Activated naive CD8-positive, alpha-beta T cell treated with anti-CD3 and anti-CD28 coated beads for 36 hours (primary cell): ENCODE measurements around the gene TMX2. TPM values are rescaled to one million over a fixed set of nuclear protein-coding genes. Genes with fewer than 3 reads are reported as not detected.
"Not testable (repeated sequence)": the region's sequence is repeated elsewhere in the genome, so short reads cannot be mapped to it uniquely, and the experiment has no call there.

Source experiments
- DNase-seq: peaks from one replicate; pipeline ENCODE4 v3.0.0; 2021
- H3K27ac Mint-ChIP-seq: one replicate; pipeline ENCODE4 v1.8.0; 2022; ENCODE audit warnings: mild to moderate bottlenecking, moderate library complexity, mixed read lengths
- H3K27me3 Mint-ChIP-seq: one replicate; pipeline ENCODE4 v1.8.0; 2022; ENCODE audit warnings: mild to moderate bottlenecking, mixed read lengths
- H3K36me3 Mint-ChIP-seq: one replicate; pipeline ENCODE4 v1.8.0; 2021; ENCODE audit warnings: mild to moderate bottlenecking, mixed read lengths
- H3K4me1 Mint-ChIP-seq: one replicate; pipeline ENCODE4 v1.8.0; 2021; ENCODE audit warnings: mixed read lengths
- H3K4me3 Mint-ChIP-seq: one replicate; pipeline ENCODE4 v1.8.0; 2022; ENCODE audit warnings: mild to moderate bottlenecking, moderate library complexity, mixed read lengths
- H3K9me3 Mint-ChIP-seq: one replicate; pipeline ENCODE4 v1.8.0; 2022; ENCODE audit warnings: mixed read lengths
- total RNA-seq, 2 experiments: library from RNA; stranded (reverse); gene quantifications; one replicate each; pipeline ENCODE4 v1.2.3, GENCODE V29; 2021

TMX2 gene
- 10 to 100 TPM; 94.9 to 99.1 TPM for total RNA-seq

GRCh38 chr11:57712256-57713150 lies at the start of gene TMX2:
Gene TMX2, plus strand, starts transcription at chr11:57712593. Its CDS starts 26 bp downstream, at chr11:57712619.
- peak within 1 kb of the TSS; percentile 94 for H3K4me3 Mint-ChIP-seq
- H3K27ac Mint-ChIP-seq = peak within 1 kb of the TSS; percentile 95
- H3K4me1 Mint-ChIP-seq = peaks cover 44% of the 10 kb centered on the region
- H3K36me3 Mint-ChIP-seq = peaks cover 9% of the 10 kb centered on the region
- H3K9me3 Mint-ChIP-seq = no peaks in the 10 kb centered on the region
- DNase-seq = peak; percentile 89
- H3K27me3 Mint-ChIP-seq = no peaks in the 10 kb centered on the region

- Mint-ChIP-seq H3K27ac (no peak overlapping the region), H3K36me3 (peaks cover 7% of the 10 kb centered on the region), H3K4me3 (no peak overlapping the region), H3K4me1 (peaks cover 27% of the 10 kb centered on the region), H3K27me3 (no peaks in the 10 kb centered on the region), H3K9me3 (no peaks in the 10 kb centered on the region)
- DNase-seq = no peak
Measured at GRCh38 chr11:57662893-57663292, 49.5 kb upstream of the TMX2 start.

GRCh38 chr11:57663975-57664374 lies 48.4 kb upstream of the TMX2 start:
- peaks cover 19% of the 10 kb centered on the region for H3K4me1 Mint-ChIP-seq

GRCh38 chr11:57667117-57667735 lies 45.2 kb upstream of the TMX2 start:
- Mint-ChIP-seq H3K9me3 (no peaks in the 10 kb centered on the region), H3K36me3 (peaks cover 17% of the 10 kb centered on the region), H3K4me3 (peak overlapping the region; percentile 98), H3K27ac (peak overlapping the region; percentile 98), H3K4me1 (peaks cover 29% of the 10 kb centered on the region), H3K27me3 (no peaks in the 10 kb centered on the region)
- DNase-seq = peak; percentile 92

More at GRCh38 chr11:57663975-57664374, 48.4 kb upstream of the TMX2 start:
- Mint-ChIP-seq H3K27ac (no peak overlapping the region), H3K4me3 (no peak overlapping the region), H3K27me3 (no peaks in the 10 kb centered on the region), H3K36me3 (peaks cover 12% of the 10 kb centered on the region), H3K9me3 (no peaks in the 10 kb centered on the region)
- no peak for DNase-seq

- Mint-ChIP-seq H3K4me3 (peak within 1 kb of the TSS; percentile 98), H3K36me3 (peaks cover 18% of the 10 kb centered on the region)
Measured at GRCh38 chr11:57667736-57668433, 44.5 kb upstream of the TMX2 start, which contains the start of gene ZDHHC5. Gene ZDHHC5, plus strand, starts transcription at chr11:57668114. Its CDS starts 4,977 bp downstream, at chr11:57673091.

GRCh38 chr11:57668434-57668782 lies 44.0 kb upstream of the TMX2 start:
- DNase-seq = no peak
- Mint-ChIP-seq H3K4me3 (peak overlapping the region; percentile 98), H3K36me3 (peaks cover 22% of the 10 kb centered on the region), H3K4me1 (peaks cover 39% of the 10 kb centered on the region), H3K27me3 (no peaks in the 10 kb centered on the region), H3K9me3 (no peaks in the 10 kb centered on the region), H3K27ac (peak overlapping the region; percentile 98)

More at GRCh38 chr11:57667736-57668433, 44.5 kb upstream of the TMX2 start, which contains the start of gene ZDHHC5:
- Mint-ChIP-seq H3K27me3 (no peaks in the 10 kb centered on the region), H3K27ac (peak within 1 kb of the TSS; percentile 98), H3K4me1 (peaks cover 34% of the 10 kb centered on the region), H3K9me3 (no peaks in the 10 kb centered on the region)
- DNase-seq = peak; percentile 100

GRCh38 chr11:57674251-57674650 lies 38.1 kb upstream of the TMX2 start:
- peak overlapping the region; percentile 9 for H3K27ac Mint-ChIP-seq
- H3K27me3 Mint-ChIP-seq = no peaks in the 10 kb centered on the region
- H3K36me3 Mint-ChIP-seq = peaks cover 42% of the 10 kb centered on the region
- no peak overlapping the region for H3K4me3 Mint-ChIP-seq
- DNase-seq = no peak
- H3K4me1 Mint-ChIP-seq = peaks cover 73% of the 10 kb centered on the region
- H3K9me3 Mint-ChIP-seq = no peaks in the 10 kb centered on the region

- H3K36me3 Mint-ChIP-seq = peaks cover 43% of the 10 kb centered on the region
- no peaks in the 10 kb centered on the region for H3K9me3 Mint-ChIP-seq
- H3K27ac Mint-ChIP-seq = peak overlapping the region; percentile 13
- H3K27me3 Mint-ChIP-seq = no peaks in the 10 kb centered on the region
- DNase-seq = no peak
- peaks cover 78% of the 10 kb centered on the region for H3K4me1 Mint-ChIP-seq
- no peak overlapping the region for H3K4me3 Mint-ChIP-seq
Measured at GRCh38 chr11:57675176-57675941, 37.0 kb upstream of the TMX2 start.

- DNase-seq = no peak
- Mint-ChIP-seq H3K27ac (no peak overlapping the region), H3K9me3 (no peaks in the 10 kb centered on the region), H3K36me3 (peaks cover 34% of the 10 kb centered on the region), H3K4me1 (peaks cover 56% of the 10 kb centered on the region), H3K27me3 (no peaks in the 10 kb centered on the region), H3K4me3 (no peak overlapping the region)
Measured at GRCh38 chr11:57679396-57679795, 33.0 kb upstream of the TMX2 start.

- H3K27ac Mint-ChIP-seq = peak overlapping the region; percentile 77
- peaks cover 45% of the 10 kb centered on the region for H3K4me1 Mint-ChIP-seq
- peaks cover 33% of the 10 kb centered on the region for H3K36me3 Mint-ChIP-seq
- H3K4me3 Mint-ChIP-seq = no peak overlapping the region
- no peaks in the 10 kb centered on the region for H3K27me3 Mint-ChIP-seq
- no peak for DNase-seq
- H3K9me3 Mint-ChIP-seq = no peaks in the 10 kb centered on the region
Measured at GRCh38 chr11:57680552-57680874, 31.9 kb upstream of the TMX2 start.

- Mint-ChIP-seq H3K4me1 (peaks cover 39% of the 10 kb centered on the region), H3K27ac (no peak overlapping the region), H3K9me3 (no peaks in the 10 kb centered on the region), H3K36me3 (peaks cover 33% of the 10 kb centered on the region), H3K4me3 (no peak overlapping the region), H3K27me3 (no peaks in the 10 kb centered on the region)
- no peak for DNase-seq
Measured at GRCh38 chr11:57681168-57681567, 31.2 kb upstream of the TMX2 start.

GRCh38 chr11:57690474-57690873 lies 21.9 kb upstream of the TMX2 start:
- H3K27me3 Mint-ChIP-seq, DNase-seq, H3K9me3 Mint-ChIP-seq, H3K4me1 Mint-ChIP-seq, H3K4me3 Mint-ChIP-seq, H3K27ac Mint-ChIP-seq: not testable (repeated sequence)
- peaks cover 30% of the 10 kb centered on the region for H3K36me3 Mint-ChIP-seq

- H3K9me3 Mint-ChIP-seq = no peaks in the 10 kb centered on the region
- H3K27me3 Mint-ChIP-seq = no peaks in the 10 kb centered on the region
- H3K4me3 Mint-ChIP-seq = no peak overlapping the region
- H3K27ac Mint-ChIP-seq = no peak overlapping the region
- H3K36me3 Mint-ChIP-seq = peaks cover 17% of the 10 kb centered on the region
- no peaks in the 10 kb centered on the region for H3K4me1 Mint-ChIP-seq
- no peak for DNase-seq
Measured at GRCh38 chr11:57698843-57699365, 13.5 kb upstream of the TMX2 start.

GRCh38 chr11:57699813-57700212 lies 12.6 kb upstream of the TMX2 start:
- Mint-ChIP-seq H3K27me3 (no peaks in the 10 kb centered on the region), H3K4me1 (peaks cover 2% of the 10 kb centered on the region), H3K27ac (no peak overlapping the region), H3K4me3 (no peak overlapping the region), H3K36me3 (peaks cover 17% of the 10 kb centered on the region), H3K9me3 (no peaks in the 10 kb centered on the region)
- DNase-seq = no peak
